ENCODE data around the gene GNG4.

GNG4 gene

GRCh38 chr1:235632506-235633401 is 16.8 kb downstream of the GNG4 start:
- Mint-ChIP-seq H3K4me3 (peak overlapping the region in 1 of 3 experiments; percentile 2), H3K27me3 (ENCODE audit: low read depth) (peaks cover 8% of the 10 kb centered on the region)
- no peak for TF ChIP-seq CTCF (IDR thresholded peaks at IDR 0.05; ENCODE audit: unreplicated experiment in 3 of 3)

GRCh38 chr1:235631816-235632215 is 17.8 kb downstream of the GNG4 start:
- Mint-ChIP-seq H3K4me3 (no peak overlapping the region), H3K4me1 (peaks cover 10% of the 10 kb centered on the region)

More at GRCh38 chr1:235632506-235633401, 16.8 kb downstream of the GNG4 start:
- Mint-ChIP-seq H3K27ac (no peak overlapping the region), H3K36me3 (ENCODE audit: low read depth) (no peaks in the 10 kb centered on the region), H3K4me1 (peaks cover 10% of the 10 kb centered on the region), H3K9me3 (no peaks in the 10 kb centered on the region)

GRCh38 chr1:235628316-235629005 is 21.1 kb downstream of the GNG4 start:
- Mint-ChIP-seq H3K4me1 (peaks cover 29% of the 10 kb centered on the region), H3K27ac (no peak overlapping the region), H3K9me3 (no peaks in the 10 kb centered on the region), H3K36me3 (ENCODE audit: low read depth) (no peaks in the 10 kb centered on the region), H3K4me3 (no peak overlapping the region), H3K27me3 (ENCODE audit: low read depth) (peaks cover 12% of the 10 kb centered on the region)
- TF ChIP-seq CTCF (IDR thresholded peaks at IDR 0.05; ENCODE audit: unreplicated experiment in 3 of 3), result no peak

More at GRCh38 chr1:235631816-235632215, 17.8 kb downstream of the GNG4 start:
- no peaks in the 10 kb centered on the region for H3K36me3 Mint-ChIP-seq (ENCODE audit: low read depth)
- H3K9me3 Mint-ChIP-seq, result no peaks in the 10 kb centered on the region
- no peak for TF ChIP-seq CTCF (IDR thresholded peaks at IDR 0.05; ENCODE audit: unreplicated experiment in 3 of 3)
- H3K27ac Mint-ChIP-seq, result no peak overlapping the region
- H3K27me3 Mint-ChIP-seq (ENCODE audit: low read depth), result peaks cover 8% of the 10 kb centered on the region

- Mint-ChIP-seq H3K4me3 (no peak overlapping the region), H3K36me3 (ENCODE audit: low read depth) (no peaks in the 10 kb centered on the region), H3K9me3 (no peaks in the 10 kb centered on the region), H3K27ac (no peak overlapping the region), H3K27me3 (ENCODE audit: low read depth) (peaks cover 15% of the 10 kb centered on the region), H3K4me1 (peaks cover 20% of the 10 kb centered on the region)
- TF ChIP-seq CTCF (IDR thresholded peaks at IDR 0.05; ENCODE audit: unreplicated experiment in 3 of 3), result no peak
These were observed 23.8 kb downstream of the GNG4 start for GRCh38 chr1:235625831-235626230.

- Mint-ChIP-seq H3K9me3 (no peaks in the 10 kb centered on the region), H3K27me3 (ENCODE audit: low read depth) (peaks cover 15% of the 10 kb centered on the region), H3K27ac (peak overlapping the region in 1 of 3 experiments; percentile 71), H3K4me3 (no peak overlapping the region), H3K4me1 (peaks cover 20% of the 10 kb centered on the region), H3K36me3 (ENCODE audit: low read depth) (no peaks in the 10 kb centered on the region)
- TF ChIP-seq CTCF (IDR thresholded peaks at IDR 0.05; ENCODE audit: unreplicated experiment in 3 of 3), result no peak
These were observed 24.2 kb downstream of the GNG4 start for GRCh38 chr1:235625340-235625739.
